Large intestine (tissue), 3 donors: ENCODE measurements around the gene NFE2L2. TPM values are rescaled to one million over a fixed set of nuclear protein-coding genes. Genes with fewer than 3 reads are reported as not detected.

Source experiments
- DNase-seq, 2 donors: peaks; one replicate each; pipeline versions ENCODE4 v3.0.0 to v3.0.0-alpha.2; 2013
- H3K27ac ChIP-seq: one replicate; pipeline ENCODE4 v1.5.1; 2013; ENCODE audit warnings: low read length
- H3K27me3 ChIP-seq: 2 replicates; pipeline ENCODE4 v1.6.1; 2013; ENCODE audit warnings: low read length; ENCODE audit not compliant: control insufficient read depth, insufficient read depth
- H3K36me3 ChIP-seq: 2 replicates; pipeline ENCODE4 v1.6.1; 2013; ENCODE audit warnings: low read length; ENCODE audit not compliant: control insufficient read depth, insufficient read depth
- H3K4me1 ChIP-seq: one replicate; pipeline ENCODE4 v1.6.1; 2013; ENCODE audit warnings: low read length; ENCODE audit not compliant: control insufficient read depth, insufficient read depth
- H3K4me3 ChIP-seq: one replicate; pipeline ENCODE4 v1.5.1; 2013; ENCODE audit warnings: low read length
- H3K9me3 ChIP-seq: one replicate; pipeline ENCODE4 v1.6.1; 2013; ENCODE audit warnings: mild to moderate bottlenecking, low read depth, low read length, moderate library complexity; ENCODE audit not compliant: control insufficient read depth
- polyA plus RNA-seq: library from polyadenylated mRNA; unstranded; fragments of 120-200 nt; gene quantifications from one replicate; pipeline ENCODE4 v1.2.1, GENCODE V29; 2013

NFE2L2 gene
- polyA plus RNA-seq, 1 donor: 86.4 TPM

DNA sequence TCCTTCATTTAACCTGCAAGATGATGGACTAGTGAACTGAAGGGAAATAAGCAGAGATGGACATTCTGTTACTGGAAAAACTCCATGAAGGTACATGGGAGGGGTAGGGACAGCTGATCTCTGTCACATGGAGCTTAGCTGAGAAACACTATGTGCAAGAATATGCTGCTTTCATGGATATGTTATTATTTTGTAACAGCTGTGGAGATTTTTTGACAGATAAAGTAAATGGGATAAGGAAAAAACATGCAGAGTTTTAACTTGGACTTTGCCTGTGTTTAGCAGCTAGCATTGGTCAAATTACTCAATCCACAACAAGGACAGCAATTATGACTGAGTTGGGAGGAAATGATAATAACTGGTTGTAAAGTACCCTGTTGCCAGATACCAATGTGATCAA, 80.7 kb downstream of the NFE2L2 start:
- peak; percentile 23 to 62 for DNase-seq
- no peaks in the 10 kb centered on the region for H3K36me3 ChIP-seq

More for the DNA sequence above, 80.7 kb downstream of the NFE2L2 start:
- Histone ChIP-seq H3K27ac (peak overlapping the region; percentile 37), H3K9me3 (no peaks in the 10 kb centered on the region), H3K27me3 (no peaks in the 10 kb centered on the region), H3K4me1 (peaks cover 30% of the 10 kb centered on the region), H3K4me3 (no peak overlapping the region)

Other genes starting within 250 kb of the NFE2L2 start
- 304 TPM for gene HNRNPA3, start 51.9 kb downstream of the NFE2L2 start, polyA plus RNA-seq
- gene AGPS, start 128.0 kb upstream of the NFE2L2 start, polyA plus RNA-seq: 24.2 TPM